GM23338 (cell line): ENCODE results near the gene LRRC57. TPM values are rescaled to one million over a fixed set of nuclear protein-coding genes. Genes with fewer than 3 reads are reported as not detected.

Experiments used
- ATAC-seq: fragments of 200-7000 bp; cut with Tn5 transposase; 3 replicates; pipeline ENCODE4 v1.9.1; 2020
- DNase-seq: peaks from one replicate; pipeline ENCODE4 v3.0.0-alpha.2; 2015; ENCODE audit warnings: low spot score
- H2AFZ ChIP-seq: fragments of 200-600 bp; sonication (generic); 2 replicates; pipeline ENCODE4 v1.8.0; 2016; ENCODE audit warnings: antibody characterized with exemption, mild to moderate bottlenecking, moderate library complexity
- H3F3A ChIP-seq: fragments of 200-600 bp; sonication (generic); replicated peaks from 2 replicates; pipeline ENCODE4 v1.8.0; 2017; ENCODE audit warnings: antibody characterized with exemption, mixed run types, low read depth
- H3K27ac ChIP-seq: fragments of 200-600 bp; sonication (generic); 2 replicates; pipeline ENCODE4 v1.6.1; 2016; ENCODE audit warnings: low read depth
- H3K27me3 ChIP-seq: fragments of 200-600 bp; sonication (generic); 2 replicates; pipeline ENCODE4 v1.8.0; 2016; ENCODE audit warnings: mild to moderate bottlenecking, mixed run types, moderate library complexity; ENCODE audit not compliant: insufficient read depth
- H3K36me3 ChIP-seq: fragments of 200-600 bp; sonication (generic); 2 replicates; pipeline ENCODE4 v1.8.0; 2016; ENCODE audit warnings: mild to moderate bottlenecking; ENCODE audit not compliant: insufficient read depth
- H3K4me1 ChIP-seq: fragments of 200-600 bp; sonication (generic); 2 replicates; pipeline ENCODE4 v1.8.0; 2016; ENCODE audit warnings: mild to moderate bottlenecking, moderate library complexity; ENCODE audit not compliant: insufficient read depth
- H3K4me2 ChIP-seq: fragments of 200-600 bp; sonication (generic); 2 replicates; pipeline ENCODE4 v1.7.1; 2017; ENCODE audit warnings: mixed run types
- H3K4me3 ChIP-seq: fragments of 200-600 bp; sonication (generic); 2 replicates; pipeline ENCODE4 v1.6.1; 2016; ENCODE audit warnings: mixed run types
- H3K79me2 ChIP-seq: fragments of 200-600 bp; sonication (generic); replicated peaks from 2 replicates; pipeline ENCODE4 v1.8.0; 2017; ENCODE audit warnings: mild to moderate bottlenecking; ENCODE audit not compliant: insufficient read depth
- H3K9me2 ChIP-seq: fragments of 200-600 bp; sonication (generic); 2 replicates; pipeline ENCODE4 v1.8.0; 2017; ENCODE audit not compliant: insufficient read depth
- H4K20me1 ChIP-seq: fragments of 200-600 bp; sonication (generic); replicated peaks from 2 replicates; pipeline ENCODE4 v1.8.0; 2017; ENCODE audit warnings: mild to moderate bottlenecking; ENCODE audit not compliant: insufficient read depth
- H3K27ac Mint-ChIP-seq: 2 replicates; pipeline ENCODE4 v1.8.0; 2020; ENCODE audit warnings: inconsistent platforms, mild to moderate bottlenecking, moderate library complexity, mixed read lengths
- H3K27me3 Mint-ChIP-seq: 3 replicates; pipeline ENCODE4 v1.8.0; 2022; ENCODE audit warnings: low read depth, mild to moderate bottlenecking, moderate library complexity, mixed read lengths, inconsistent platforms; ENCODE audit not compliant: insufficient read depth, poor library complexity
- H3K36me3 Mint-ChIP-seq: 3 replicates; pipeline ENCODE4 v1.8.0; 2021; ENCODE audit warnings: low read depth, mild to moderate bottlenecking, inconsistent platforms, moderate library complexity, mixed read lengths
- H3K4me1 Mint-ChIP-seq: 3 replicates; pipeline ENCODE4 v1.8.0; 2020; ENCODE audit warnings: mild to moderate bottlenecking, inconsistent platforms, mixed read lengths
- H3K4me3 Mint-ChIP-seq: 3 replicates; pipeline ENCODE4 v1.8.0; 2021; ENCODE audit warnings: moderate library complexity, mild to moderate bottlenecking, inconsistent platforms, mixed read lengths
- H3K9me3 Mint-ChIP-seq: 3 replicates; pipeline ENCODE4 v1.8.0; 2020; ENCODE audit warnings: moderate library complexity, mild to moderate bottlenecking, inconsistent platforms, mixed read lengths
- CREB1 ChIP-seq: fragments of 250-450 bp; sonication (Bioruptor Pico); IDR thresholded peaks from 2 replicates; pipeline ENCODE4 v1.5.0; 2020; ENCODE audit warnings: low read depth, mild to moderate bottlenecking, moderate library complexity
- ETS1 ChIP-seq: IDR thresholded peaks from 2 replicates; pipeline ENCODE4 v1.6.1; 2016; ENCODE audit warnings: antibody characterized with exemption
- NANOG ChIP-seq: IDR thresholded peaks from 2 replicates; pipeline ENCODE4 v1.6.1; 2016; ENCODE audit warnings: antibody characterized with exemption, borderline replicate concordance
- POLR2AphosphoS5 ChIP-seq: IDR thresholded peaks from 2 replicates; pipeline ENCODE4 v1.6.1; 2016; ENCODE audit warnings: antibody characterized with exemption, low read depth
- ZNF462 ChIP-seq: fragments of 250-450 bp; sonication (Bioruptor Pico); IDR thresholded peaks from 2 replicates; pipeline ENCODE4 v1.5.0; 2020; ENCODE audit warnings: mild to moderate bottlenecking, moderate library complexity
- long read RNA-seq: library from polyadenylated mRNA; unstranded; transcript quantifications from one replicate; pipeline ENCODE4 v2.0.0, GENCODE V29; 2020; ENCODE audit not compliant: unreplicated experiment
- polyA plus RNA-seq: library from polyadenylated mRNA; unstranded; fragments of >200 nt; fragmentation: Nextera tagmentation; extraction: Ambion mirVana; gene quantifications from 2 replicates; pipeline ENCODE4 v1.2.1, GENCODE V29; 2016
- total RNA-seq: library from RNA; depleted of rRNA; stranded (reverse); fragments of >200 nt; shearing (Covaris generic); gene quantifications from 2 replicates; pipeline ENCODE4 v1.2.3, GENCODE V29; 2014; rRNA removed

Gene LRRC57
- total RNA-seq, result 9.0 and 19.5 TPM in 2 replicates
- 3.9 and 5.4 TPM in 2 replicates for polyA plus RNA-seq
- long read RNA-seq, transcript LRRC57-202 (6 exons, 2,384 nt), result major isoform, 6 of 7 reads
- long read RNA-seq, partial matches to known transcripts, result 0 of 7 reads
- long read RNA-seq, other reads (novel, unspliced or antisense), result 1 of 7 reads

DNA sequence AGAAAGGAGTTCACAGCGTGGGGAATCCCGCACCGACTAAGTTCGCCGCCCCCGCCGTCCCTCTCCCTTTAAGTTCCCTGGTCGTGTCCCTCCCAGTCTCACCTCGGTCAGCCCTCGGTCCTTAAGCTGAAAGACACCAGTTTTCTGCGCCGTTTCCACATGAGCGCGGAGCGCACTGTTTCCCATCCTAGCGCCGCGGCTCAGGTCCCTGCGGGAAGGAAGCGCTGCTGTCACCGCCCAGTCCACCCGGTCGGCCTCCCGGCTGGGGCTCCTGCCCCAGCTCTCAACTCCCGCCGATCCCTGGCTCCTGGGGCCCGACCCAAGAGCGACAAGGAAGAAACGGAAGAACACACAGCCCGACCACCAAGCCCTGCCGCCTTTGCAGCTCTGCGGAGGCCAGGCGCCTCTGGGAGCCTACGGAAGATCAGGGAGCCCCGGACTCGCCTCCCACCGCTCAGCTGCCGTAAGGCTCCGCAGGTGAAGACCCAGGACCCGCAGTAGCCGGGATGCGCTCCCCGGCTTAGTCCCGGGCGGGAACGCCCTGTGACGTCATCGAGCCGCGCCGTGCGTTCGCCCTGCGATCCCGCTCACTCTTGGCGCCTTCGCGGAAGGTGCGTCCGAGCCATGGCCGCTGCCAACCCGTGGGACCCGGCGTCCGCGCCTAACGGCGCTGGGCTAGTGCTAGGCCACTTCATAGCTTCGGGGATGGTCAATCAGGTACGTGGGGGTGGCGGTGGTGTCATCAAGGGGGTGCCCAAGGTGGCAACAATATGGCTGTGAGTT is at the start of gene LRRC57, which contains the start of gene HAUS2:
LRRC57 (minus strand) TSS at position 545 of the 783 bp plus-strand sequence; CDS start at position 186, 359 bp downstream.
HAUS2 (plus strand) TSS at position 590 of the 783 bp plus-strand sequence; CDS start at position 625, 35 bp downstream.
- H3K9me3 Mint-ChIP-seq, result no peaks in the 10 kb centered on the region
- H3K27ac Mint-ChIP-seq, result peak within 1 kb of the TSS; percentile 97
- peaks cover 9% of the 10 kb centered on the region for H3K4me1 ChIP-seq
- ATAC-seq (peak; percentile 92), DNase-seq (peak; percentile 95)
- H3K36me3 ChIP-seq, result no peaks in the 10 kb centered on the region
- no peaks in the 10 kb centered on the region for H3K27me3 ChIP-seq
- peaks cover 13% of the 10 kb centered on the region for H3K4me1 Mint-ChIP-seq
- peak within 1 kb of the TSS; percentile 93 for H3K4me3 Mint-ChIP-seq
- peak within 1 kb of the TSS; percentile 98 for H3K4me2 ChIP-seq
- H4K20me1 ChIP-seq, result peaks cover 20% of the 10 kb centered on the region
- H3K4me3 ChIP-seq, result peak within 1 kb of the TSS; percentile 96
- peaks cover 3% of the 10 kb centered on the region for H3K27me3 Mint-ChIP-seq
- TF ChIP-seq NANOG (no peak), ETS1 (peak; percentile 51; the same call in 1 of the 2 replicates), ZNF462 (CRISPR knock-in tag) (no peak), POLR2AphosphoS5 (peak; percentile 97), CREB1 (CRISPR knock-in tag) (peak; percentile 99)
- no peaks in the 10 kb centered on the region; the same call in 1 of the 2 replicates for H3F3A ChIP-seq
- no peaks in the 10 kb centered on the region for H3K9me2 ChIP-seq
- peak within 1 kb of the TSS; percentile 100 for H2AFZ ChIP-seq
- peaks cover 51% of the 10 kb centered on the region for H3K79me2 ChIP-seq
- H3K36me3 Mint-ChIP-seq, result peaks cover 6% of the 10 kb centered on the region; the same call in 2 of the 3 replicates
- H3K27ac ChIP-seq, result peak within 1 kb of the TSS; percentile 93
